H9 (cell line): ENCODE data around the gene ASCC2. TPM values are rescaled to one million over a fixed set of nuclear protein-coding genes. Genes with fewer than 3 reads are reported as not detected.
"Not testable (repeated sequence)": the region's sequence is repeated elsewhere in the genome, so short reads cannot be mapped to it uniquely, and the experiment has no call there.

Source experiments
- DNase-seq: peaks from one replicate; pipeline ENCODE4 v3.0.0-alpha.2; 2017
- H2AFZ ChIP-seq: one replicate; pipeline ENCODE4 v1.6.1; 2013; ENCODE audit warnings: mild to moderate bottlenecking, low read length, control low read depth, moderate library complexity
- H2AK5ac ChIP-seq: 2 replicates; pipeline ENCODE4 v1.6.1; 2013; ENCODE audit warnings: low read length, control low read depth, mixed read lengths; ENCODE audit not compliant: insufficient read length
- H2BK120ac ChIP-seq: one replicate; pipeline ENCODE4 v1.6.1; 2013; ENCODE audit warnings: low read depth, mild to moderate bottlenecking, low read length, control low read depth, inconsistent platforms; ENCODE audit not compliant: poor library complexity, severe bottlenecking
- H2BK12ac ChIP-seq: 2 replicates; pipeline ENCODE4 v1.6.1; 2013; ENCODE audit warnings: low read length, control low read depth, mixed read lengths, low read depth; ENCODE audit not compliant: insufficient read length
- H2BK15ac ChIP-seq: 2 replicates; pipeline ENCODE4 v1.6.1; 2013; ENCODE audit warnings: low read depth, low read length, control low read depth
- H2BK20ac ChIP-seq: one replicate; pipeline ENCODE4 v1.6.1; 2013; ENCODE audit warnings: low read depth, mild to moderate bottlenecking, low read length, control low read depth, inconsistent platforms; ENCODE audit not compliant: poor library complexity, severe bottlenecking
- H2BK5ac ChIP-seq: 2 replicates; pipeline ENCODE4 v1.6.1; 2013; ENCODE audit warnings: low read length, control low read depth, mixed read lengths; ENCODE audit not compliant: insufficient read length
- H3K14ac ChIP-seq: 2 replicates; pipeline ENCODE4 v1.6.1; 2013; ENCODE audit warnings: low read length, control low read depth; ENCODE audit not compliant: insufficient read depth
- H3K18ac ChIP-seq: 2 replicates; pipeline ENCODE4 v1.6.1; 2013; ENCODE audit warnings: low read depth, mild to moderate bottlenecking, mixed read lengths, low read length, control low read depth; ENCODE audit not compliant: insufficient read length
- H3K23ac ChIP-seq: 2 replicates; pipeline ENCODE4 v1.6.1; 2013; ENCODE audit warnings: low read length, control low read depth, mixed read lengths, low read depth; ENCODE audit not compliant: insufficient read length
- H3K23me2 ChIP-seq: 2 replicates; pipeline ENCODE4 v1.6.1; 2013; ENCODE audit warnings: low read depth, mild to moderate bottlenecking, mixed read lengths, low read length, control low read depth; ENCODE audit not compliant: insufficient read length, poor library complexity, severe bottlenecking
- H3K27ac ChIP-seq: 2 replicates; pipeline ENCODE4 v1.5.1; 2013; ENCODE audit warnings: low read length, control low read depth, mixed read lengths, low read depth; ENCODE audit not compliant: insufficient read length
- H3K27me3 ChIP-seq: 2 replicates; pipeline ENCODE4 v1.6.1; 2013; ENCODE audit warnings: low read length, control low read depth, inconsistent platforms; ENCODE audit not compliant: insufficient read depth
- H3K4ac ChIP-seq: 2 replicates; pipeline ENCODE4 v1.6.1; 2013; ENCODE audit warnings: low read depth, mild to moderate bottlenecking, control low read depth, inconsistent platforms, low read length, moderate library complexity
- H3K4me1 ChIP-seq: 2 replicates; pipeline ENCODE4 v1.6.1; 2013; ENCODE audit warnings: low read length, control low read depth, inconsistent platforms; ENCODE audit not compliant: insufficient read depth
- H3K4me2 ChIP-seq: 2 replicates; pipeline ENCODE4 v1.6.1; 2013; ENCODE audit warnings: low read length, control low read depth, mixed read lengths; ENCODE audit not compliant: insufficient read length, insufficient read depth
- H3K56ac ChIP-seq: 2 replicates; pipeline ENCODE4 v1.6.1; 2013; ENCODE audit warnings: low read depth, mild to moderate bottlenecking, mixed read lengths, low read length, control low read depth; ENCODE audit not compliant: insufficient read length
- H3K79me1 ChIP-seq: 2 replicates; pipeline ENCODE4 v1.6.1; 2013; ENCODE audit warnings: low read depth, mild to moderate bottlenecking, moderate library complexity, low read length, control low read depth, inconsistent platforms; ENCODE audit not compliant: insufficient read depth, poor library complexity, severe bottlenecking
- H3K79me2 ChIP-seq: 2 replicates; pipeline ENCODE4 v1.6.1; 2013; ENCODE audit warnings: low read length, control low read depth, inconsistent platforms; ENCODE audit not compliant: insufficient read depth
- H3K9ac ChIP-seq: 2 replicates; pipeline ENCODE4 v1.6.1; 2013; ENCODE audit warnings: low read length, control low read depth, mixed read lengths; ENCODE audit not compliant: insufficient read length; ENCODE audit errors: extremely low read depth
- H3K9me3 ChIP-seq: one replicate; pipeline ENCODE4 v1.6.1; 2013; ENCODE audit warnings: low read depth, low read length, inconsistent platforms; ENCODE audit not compliant: control insufficient read depth
- H3T11ph ChIP-seq: one replicate; pipeline ENCODE4 v1.6.1; 2013; ENCODE audit warnings: mild to moderate bottlenecking, low read length, control low read depth, inconsistent platforms
- H4K20me1 ChIP-seq: one replicate; pipeline ENCODE4 v1.6.1; 2013; ENCODE audit not compliant: control insufficient read depth, insufficient read length, insufficient read depth
- H4K5ac ChIP-seq: 2 replicates; pipeline ENCODE4 v1.6.1; 2013; ENCODE audit warnings: low read depth, mild to moderate bottlenecking, mixed read lengths, low read length, control low read depth; ENCODE audit not compliant: insufficient read length
- H4K8ac ChIP-seq: replicated peaks from 2 replicates; pipeline ENCODE4 v1.6.1; 2013; ENCODE audit warnings: low read length, control low read depth, mixed read lengths, low read depth; ENCODE audit not compliant: insufficient read length
- H4K91ac ChIP-seq: 2 replicates; pipeline ENCODE4 v1.6.1; 2013; ENCODE audit warnings: low read depth, mild to moderate bottlenecking, moderate library complexity, mixed read lengths, low read length, control low read depth; ENCODE audit not compliant: insufficient read length
- H3K27ac Mint-ChIP-seq, 3 experiments: 2 replicates in 2 of 3; 3 replicates in 1 of 3; pipeline ENCODE4 v1.8.0; 2020 to 2021; ENCODE audit warnings: mixed read lengths in 3 of 3, mild to moderate bottlenecking in 1 of 3, moderate library complexity in 1 of 3
- H3K27me3 Mint-ChIP-seq: 2 replicates; pipeline ENCODE4 v1.8.0; 2021; ENCODE audit warnings: low read depth, mild to moderate bottlenecking, moderate library complexity, mixed read lengths
- H3K36me3 Mint-ChIP-seq, 3 experiments: 2 replicates in 2 of 3; 3 replicates in 1 of 3; pipeline ENCODE4 v1.8.0; 2020 to 2021; ENCODE audit warnings: low read depth in 3 of 3, mixed read lengths in 3 of 3; ENCODE audit not compliant: insufficient read depth in 1 of 3
- H3K4me1 Mint-ChIP-seq, 2 experiments: 2 replicates each; pipeline ENCODE4 v1.8.0; 2020; ENCODE audit warnings: mixed read lengths in 2 of 2
- H3K4me3 Mint-ChIP-seq, 2 experiments: 2 replicates in 1 of 2; 3 replicates in 1 of 2; pipeline ENCODE4 v1.8.0; 2020 to 2021; ENCODE audit warnings: mild to moderate bottlenecking in 2 of 2, mixed read lengths in 2 of 2, moderate library complexity in 1 of 2
- H3K9me3 Mint-ChIP-seq, 2 experiments: 2 replicates in 1 of 2; 3 replicates in 1 of 2; pipeline ENCODE4 v1.8.0; 2020; ENCODE audit warnings: mild to moderate bottlenecking in 2 of 2, mixed read lengths in 2 of 2, moderate library complexity in 1 of 2
- CTCF ChIP-seq: fragments of 200-600 bp; sonication (generic); conservative IDR thresholded peaks from 3 replicates; pipeline ENCODE4 v1.8.0; 2021; ENCODE audit warnings: antibody characterized with exemption, mild to moderate bottlenecking
- WGBS: extraction: QIAGEN DNeasy Blood & Tissue Kit; methylation state at CpG from one replicate; pipeline ENCODE4 v1.1.7; 2013; ENCODE audit warnings: missing lambda C conversion rate, low lambda C conversion rate, mixed read lengths; ENCODE audit not compliant: insufficient read length; ENCODE audit errors: extremely low coverage; 5-methylcytosine and 5-hydroxymethylcytosine counted together
- total RNA-seq: library from RNA; stranded (reverse); gene quantifications from 2 replicates; pipeline ENCODE4 v1.2.1, GENCODE V29; 2021

The ASCC2 gene
- total RNA-seq, 1 experiment from 2014 or later, result 48.2 TPM

DNA sequence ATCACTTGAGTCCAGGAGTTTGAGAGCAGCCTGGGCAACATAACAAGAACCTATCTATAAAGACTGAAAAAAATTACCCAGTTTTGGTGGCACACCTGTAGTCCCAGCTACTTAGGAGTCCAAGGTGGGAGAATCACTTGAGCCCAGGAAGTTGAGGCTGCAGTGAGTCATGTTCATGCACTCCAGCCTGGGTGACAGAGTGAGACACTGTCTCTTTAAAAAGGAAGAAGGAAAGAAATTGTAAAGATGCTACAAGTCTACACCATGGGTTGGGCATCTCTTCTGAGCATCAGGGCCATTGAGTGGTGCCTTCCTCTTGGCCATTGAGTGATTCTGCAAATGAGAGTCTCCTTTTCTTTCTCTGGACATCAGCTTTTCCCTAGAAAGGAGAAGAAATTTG, 29.2 kb upstream of the ASCC2 start:
- H3K14ac ChIP-seq, result no peak overlapping the region
- no peak overlapping the region for H4K5ac ChIP-seq
- Mint-ChIP-seq H3K27me3 (no peaks in the 10 kb centered on the region), H3K4me3 (no peak overlapping the region), H3K4me1 (peaks cover 10 to 17% of the 10 kb centered on the region in 2 experiments), H3K9me3 (no peaks in the 10 kb centered on the region), H3K27ac (no peak overlapping the region), H3K36me3 (no peaks in the 10 kb centered on the region)
- no peak overlapping the region for H2AK5ac ChIP-seq
- H3K18ac ChIP-seq, result no peak overlapping the region
- no peak overlapping the region for H3K9ac ChIP-seq
- no peak overlapping the region for H3T11ph ChIP-seq
- H3K4me2 ChIP-seq, result no peak overlapping the region
- H2BK5ac ChIP-seq, result no peak overlapping the region
- no peak overlapping the region for H2AFZ ChIP-seq
- no peaks in the 10 kb centered on the region for H3K4me1 ChIP-seq
- no peak overlapping the region for H3K4ac ChIP-seq
- no peaks in the 10 kb centered on the region; the same call in 1 of the 2 replicates for H3K79me2 ChIP-seq
- H2BK120ac ChIP-seq, result no peak overlapping the region
- TF ChIP-seq CTCF, result no peak
- H3K56ac ChIP-seq, result no peak overlapping the region
- no peak overlapping the region for H2BK15ac ChIP-seq
- H3K23ac ChIP-seq, result no peak overlapping the region
- no peak overlapping the region for H2BK12ac ChIP-seq
- no peaks in the 10 kb centered on the region for H4K20me1 ChIP-seq
- H4K8ac ChIP-seq, result no peak overlapping the region
- H4K91ac ChIP-seq, result no peak overlapping the region
- H3K9me3 ChIP-seq, result no peaks in the 10 kb centered on the region
- no peak overlapping the region for H3K27ac ChIP-seq
- no peak overlapping the region for H2BK20ac ChIP-seq
- no peaks in the 10 kb centered on the region for H3K23me2 ChIP-seq
- DNase-seq, result no peak
- H3K27me3 ChIP-seq, result no peaks in the 10 kb centered on the region
- no peaks in the 10 kb centered on the region for H3K79me1 ChIP-seq

DNA sequence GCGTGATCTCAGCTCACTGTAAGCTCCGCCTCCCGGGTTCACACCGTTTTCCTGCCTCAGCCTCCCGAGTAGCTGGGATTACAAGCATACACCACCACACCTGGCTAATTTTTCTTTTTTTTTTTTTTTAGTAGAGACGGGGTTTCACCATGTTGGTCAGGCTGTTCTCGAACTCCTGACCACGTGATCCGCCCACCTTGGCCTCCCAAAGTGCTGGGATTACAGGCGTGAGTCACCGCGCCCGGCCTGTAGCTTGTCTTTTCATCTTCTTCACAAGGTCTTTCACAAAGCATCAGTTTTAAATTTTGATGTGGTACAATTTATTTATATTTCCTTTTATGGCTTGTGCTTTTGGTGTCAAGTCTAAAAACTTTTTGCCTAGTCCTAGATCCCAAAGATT, 27.5 kb upstream of the ASCC2 start:
- not testable (repeated sequence) for H2AFZ ChIP-seq, H3K4me3 Mint-ChIP-seq, H4K5ac ChIP-seq, H3K4me1 ChIP-seq, H4K91ac ChIP-seq, H2BK12ac ChIP-seq, DNase-seq, H3K4me2 ChIP-seq, H3K4ac ChIP-seq, H3K27me3 Mint-ChIP-seq, H3K36me3 Mint-ChIP-seq, H3K18ac ChIP-seq, H3K14ac ChIP-seq, H3K27me3 ChIP-seq, H2BK5ac ChIP-seq, H3T11ph ChIP-seq, H4K20me1 ChIP-seq, H3K23me2 ChIP-seq, H4K8ac ChIP-seq, H2BK20ac ChIP-seq, H3K27ac ChIP-seq, H2AK5ac ChIP-seq, H3K9ac ChIP-seq, H2BK15ac ChIP-seq, H3K56ac ChIP-seq, H3K9me3 ChIP-seq, H3K23ac ChIP-seq, H3K9me3 Mint-ChIP-seq, H3K79me1 ChIP-seq, H3K27ac Mint-ChIP-seq, H3K4me1 Mint-ChIP-seq, H2BK120ac ChIP-seq, H3K79me2 ChIP-seq
- no CpG with 5 or more reads among the region's 13 CpGs for WGBS
